ELF-1 (cell line): Measurements from ENCODE around the gene C12orf57.
A peak's percentile ranks its signal among the peaks of the same experiment; 100 is the strongest.
"Not testable (repeated sequence)": the region's sequence is repeated elsewhere in the genome, so short reads cannot be mapped to it uniquely, and the experiment has no call there.

Experiments
- DNase-seq: peaks from one replicate; pipeline ENCODE4 v3.0.0-alpha.2; 2016; ENCODE audit warnings: low read depth, low spot score

The C12orf57 gene, protein sequence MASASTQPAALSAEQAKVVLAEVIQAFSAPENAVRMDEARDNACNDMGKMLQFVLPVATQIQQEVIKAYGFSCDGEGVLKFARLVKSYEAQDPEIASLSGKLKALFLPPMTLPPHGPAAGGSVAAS

DNA sequence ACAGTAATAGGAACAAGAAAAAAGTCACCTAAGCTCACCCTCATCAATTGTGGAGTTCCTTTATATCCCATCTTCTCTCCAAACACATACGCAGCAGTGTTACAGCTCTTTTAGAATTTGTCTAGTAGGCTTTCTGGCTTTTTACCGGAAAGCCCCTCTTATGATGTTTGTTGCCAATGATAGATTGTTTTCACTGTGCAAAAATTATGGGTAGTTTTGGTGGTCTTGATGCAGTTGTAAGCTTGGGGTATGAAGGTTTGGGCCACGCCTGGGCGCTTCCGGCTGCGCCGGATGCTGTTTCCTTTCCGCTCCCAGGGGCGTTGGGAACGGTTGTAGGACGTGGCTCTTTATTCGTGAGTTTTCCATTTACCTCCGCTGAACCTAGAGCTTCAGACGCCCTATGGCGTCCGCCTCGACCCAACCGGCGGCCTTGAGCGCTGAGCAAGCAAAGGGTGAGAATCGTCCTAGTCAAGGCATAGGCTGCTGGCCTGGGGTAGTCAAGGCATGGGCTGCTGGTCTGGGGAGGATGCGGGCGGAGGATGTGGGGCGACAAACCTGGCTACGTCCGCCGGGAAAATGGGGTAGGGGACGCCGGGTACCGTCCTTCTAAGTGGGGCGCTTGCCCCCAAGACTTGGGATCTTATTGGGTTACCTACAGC is at the start of gene C12orf57, which contains the start of gene RNU7-1:
C12orf57 (plus strand) TSS at position 301 of the 659 bp plus-strand sequence; CDS start at position 401, 100 bp downstream.
RNU7-1 (plus strand) TSS at position 95 of the 659 bp plus-strand sequence.
- DNase-seq: peak; percentile 99

DNA sequence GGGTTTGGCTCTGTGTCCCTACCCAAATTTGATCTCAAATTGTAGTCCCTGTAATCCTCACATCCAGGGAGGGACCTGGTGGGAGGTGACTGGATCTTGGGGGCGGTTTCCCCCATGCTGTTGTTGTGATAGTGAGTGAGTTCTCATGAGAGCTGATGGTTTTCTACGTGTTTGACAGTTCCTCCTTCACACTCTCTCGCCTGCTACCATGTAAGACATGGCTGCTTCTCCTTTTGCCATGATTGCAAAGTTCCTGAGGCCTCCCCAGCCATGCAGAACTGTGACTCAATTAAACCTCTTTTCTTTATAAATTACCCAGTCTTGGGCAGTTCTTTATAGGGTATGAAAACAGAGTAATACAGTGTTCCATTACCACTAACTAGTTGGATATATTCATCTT is 49.5 kb upstream of the C12orf57 start:
- no peak for DNase-seq

DNA sequence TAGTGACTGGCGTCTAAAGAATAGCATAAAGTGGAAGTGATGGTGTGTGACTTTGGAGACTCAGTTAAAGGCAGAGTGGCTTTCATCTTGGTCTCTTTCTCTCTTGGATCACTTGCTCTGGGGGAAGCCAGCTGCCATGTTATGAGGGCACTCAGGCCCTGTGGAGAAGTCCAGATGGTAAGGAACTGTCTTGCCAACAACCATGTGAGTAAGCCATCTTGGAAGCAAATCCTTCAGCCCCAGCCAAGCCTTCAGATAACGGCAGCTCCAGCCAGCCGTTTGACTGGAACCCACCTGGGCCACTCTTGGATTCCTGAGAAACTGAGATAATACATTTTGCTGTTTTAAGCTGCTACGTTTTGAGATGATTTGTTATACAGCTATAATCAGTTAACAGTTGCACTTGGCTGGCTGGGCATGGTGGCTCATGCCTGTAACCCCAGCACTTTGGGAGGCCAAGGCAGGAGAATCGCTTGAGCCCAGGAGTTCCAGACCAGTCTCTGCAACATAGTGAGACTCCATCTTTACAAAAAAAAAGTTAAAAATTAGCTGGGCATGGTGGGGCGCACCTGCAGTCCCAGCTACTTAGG is 46.9 kb upstream of the C12orf57 start:
- no peak for DNase-seq

DNA sequence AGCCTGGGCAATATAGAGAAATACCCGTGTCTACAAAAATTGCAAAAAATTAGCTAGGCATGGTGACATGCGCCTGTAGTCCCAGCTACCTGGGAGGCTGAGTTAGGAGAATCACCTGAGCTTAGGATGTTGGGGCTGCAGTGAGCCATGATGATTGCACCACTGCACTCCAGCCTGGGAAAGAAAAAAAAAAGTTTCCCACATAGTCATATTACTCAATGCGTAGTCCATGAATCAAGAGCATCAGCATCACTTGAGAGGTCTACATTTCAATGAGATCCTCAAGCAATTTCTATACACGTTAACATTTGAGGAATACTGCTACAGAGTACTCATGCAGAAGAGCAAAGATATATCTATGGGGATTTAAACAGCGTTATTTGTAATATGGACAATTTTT is 44.4 kb upstream of the C12orf57 start:
- no peak for DNase-seq

DNA sequence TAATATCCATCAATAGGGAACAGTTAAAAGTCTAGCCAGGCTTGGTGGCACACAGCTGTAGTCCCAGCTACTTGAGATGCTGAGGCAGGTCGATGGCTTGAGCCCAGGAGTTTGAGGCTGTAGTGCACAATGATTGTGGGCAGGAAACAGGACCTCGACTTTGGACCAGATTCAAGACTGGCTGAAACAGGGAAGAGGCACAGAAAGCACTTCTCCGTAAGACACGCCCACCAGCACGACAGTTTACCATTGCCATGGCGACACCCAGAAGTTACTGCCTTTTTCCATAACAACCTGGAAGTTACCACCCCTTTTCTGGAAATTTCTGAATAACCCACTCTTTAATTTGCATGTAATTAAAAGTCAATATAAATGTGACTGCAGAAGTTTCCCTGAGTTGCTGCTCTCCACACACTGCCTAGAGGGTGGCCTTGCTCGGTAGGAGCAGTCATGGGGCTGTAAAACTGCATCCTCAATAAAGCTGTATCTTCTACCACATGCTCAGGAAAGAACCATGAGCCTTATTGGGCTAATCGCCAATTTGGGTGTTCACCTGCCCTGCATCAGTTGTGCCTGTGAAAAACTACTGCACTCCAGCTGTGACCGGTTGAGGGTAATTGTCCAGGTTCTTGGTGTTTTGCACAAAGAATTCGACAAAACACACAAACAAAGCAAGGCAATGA is 43.8 kb upstream of the C12orf57 start:
- DNase-seq: no peak

DNA sequence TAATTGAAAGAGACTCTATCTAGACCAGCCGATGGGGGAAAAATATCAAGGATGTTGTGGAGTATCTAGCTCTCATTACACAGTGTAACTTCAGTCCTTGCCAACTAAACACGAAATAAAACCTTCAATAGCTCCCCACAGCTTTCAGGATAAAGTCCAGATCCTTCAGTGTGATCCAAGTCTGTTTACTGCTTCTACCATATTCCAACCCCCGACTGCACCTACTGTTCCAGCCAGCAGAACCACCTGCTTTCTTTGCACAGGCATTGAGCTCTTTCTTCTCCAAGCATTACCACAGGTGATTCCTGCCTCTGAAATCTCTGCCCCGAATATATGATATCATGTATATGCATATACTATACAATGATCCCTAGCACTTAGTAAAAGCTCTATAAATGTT is 41.4 kb upstream of the C12orf57 start:
- DNase-seq: no peak

DNA sequence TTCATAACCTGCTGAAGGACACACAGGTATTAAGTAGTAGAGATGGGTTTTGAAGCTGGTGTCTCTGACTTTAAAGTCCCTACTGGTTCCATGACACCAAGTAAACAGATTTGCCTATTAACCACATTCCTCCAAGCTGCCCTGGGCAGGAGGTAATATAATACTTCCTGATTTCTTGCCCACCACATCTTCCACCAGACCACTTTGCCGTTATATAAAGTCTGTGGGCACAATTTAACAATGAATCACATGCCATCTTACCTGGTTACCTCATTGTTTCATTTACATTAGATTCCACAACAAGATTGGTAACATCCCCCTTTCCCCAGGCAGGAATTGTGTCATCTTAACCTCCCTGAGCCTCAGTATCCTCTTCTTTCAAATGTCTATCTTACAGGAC is 40.1 kb upstream of the C12orf57 start:
- DNase-seq: no peak

DNA sequence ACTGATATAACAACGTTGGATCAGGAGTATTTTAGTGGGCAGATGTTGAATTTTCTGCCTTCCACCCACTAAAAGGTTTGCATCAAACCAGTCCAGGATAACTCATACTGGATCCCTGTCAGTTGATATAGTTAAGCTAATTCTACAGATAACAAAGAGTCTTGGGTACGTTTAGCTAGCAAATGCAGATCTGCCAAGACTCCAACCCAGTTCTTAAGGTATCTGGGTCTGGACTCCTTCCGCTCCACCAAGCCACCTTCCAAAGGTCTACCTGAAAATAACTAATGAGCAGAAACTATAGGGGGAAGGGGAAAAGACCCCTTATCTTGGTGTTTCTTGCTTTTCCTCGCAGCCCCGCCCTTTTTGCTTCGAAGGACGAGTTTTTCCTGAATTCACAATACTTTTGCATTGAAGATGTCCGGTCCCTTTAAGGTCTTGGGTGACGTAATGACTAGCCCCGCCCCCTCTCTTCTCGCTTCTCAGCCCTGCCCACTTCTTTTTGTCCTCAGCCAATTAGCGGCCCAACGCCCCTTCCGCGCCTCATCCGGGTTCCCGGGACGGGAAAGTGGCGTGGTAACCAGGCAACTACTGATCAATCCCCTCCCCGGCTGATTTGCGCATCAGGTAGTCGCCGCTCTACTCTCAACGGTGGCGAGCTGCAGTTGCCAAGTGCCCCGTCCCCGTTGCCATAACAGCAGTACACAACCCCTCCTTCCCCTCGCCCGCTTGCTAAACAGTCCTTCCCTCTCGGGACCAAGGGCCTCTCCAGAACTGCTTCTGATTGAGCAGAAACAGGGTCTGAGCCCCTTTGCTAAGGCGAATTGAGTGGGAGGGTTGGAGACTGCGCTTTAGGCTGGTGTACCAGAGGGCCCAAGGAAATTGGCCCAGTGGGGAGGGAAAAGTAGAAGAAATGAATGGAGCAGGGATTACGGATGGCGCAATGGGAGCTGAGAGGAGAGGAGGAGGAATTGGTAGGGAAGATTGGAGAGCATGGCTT is 39.2 kb upstream of the C12orf57 start, which contains the start of gene LRRC23:
LRRC23 (plus strand) TSS at position 543 of the 997 bp plus-strand sequence. CDS start 812 bp downstream, outside the sequence.
- peak; percentile 100 for DNase-seq

DNA sequence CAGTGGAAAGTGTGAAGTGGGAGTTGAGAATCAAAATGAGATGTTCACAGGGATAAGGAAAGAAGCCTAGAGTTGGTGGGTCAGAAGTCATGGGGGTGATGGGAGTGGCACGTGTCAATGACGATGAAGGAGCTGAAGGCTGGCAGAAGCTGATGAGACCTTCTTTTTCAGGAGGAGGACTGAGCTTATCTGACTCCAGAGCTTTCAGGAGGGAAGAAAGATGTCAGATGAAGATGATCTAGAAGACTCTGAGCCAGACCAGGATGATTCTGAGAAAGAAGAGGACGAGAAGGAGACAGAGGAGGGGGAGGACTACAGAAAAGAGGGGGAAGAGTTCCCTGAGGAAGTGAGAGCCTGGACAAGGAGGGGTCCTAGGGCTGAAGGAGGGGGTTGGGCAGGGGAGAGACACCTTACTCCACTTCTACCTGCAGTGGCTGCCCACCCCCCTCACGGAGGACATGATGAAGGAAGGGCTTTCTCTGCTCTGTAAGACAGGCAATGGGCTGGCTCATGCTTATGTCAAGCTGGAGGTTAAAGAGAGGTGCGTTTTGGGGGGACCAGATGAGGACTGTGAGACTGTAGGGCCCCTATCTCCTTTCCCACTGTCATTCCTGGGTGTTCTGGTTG is 38.3 kb upstream of the C12orf57 start:
- no peak for DNase-seq

DNA sequence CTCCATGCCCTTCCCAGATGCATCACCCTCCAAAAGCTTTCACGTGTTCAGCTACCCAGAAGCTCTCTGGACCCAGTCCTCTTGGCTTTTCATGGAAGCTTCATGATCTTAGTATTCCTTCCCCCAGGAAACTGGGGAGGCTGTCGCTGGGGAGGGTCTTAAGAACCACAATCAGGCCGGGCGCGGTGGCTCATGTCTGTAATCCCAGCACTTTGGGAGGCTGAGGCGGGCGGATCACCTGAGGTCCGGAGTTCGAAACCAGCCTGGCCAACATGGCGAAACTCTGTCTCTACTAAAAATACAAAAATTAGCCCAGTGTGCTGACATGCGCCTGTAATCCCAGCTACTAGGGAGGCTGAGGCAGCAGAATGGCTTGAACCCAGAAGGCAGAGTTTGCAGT is 35.7 kb upstream of the C12orf57 start:
- not testable (repeated sequence) for DNase-seq

DNA sequence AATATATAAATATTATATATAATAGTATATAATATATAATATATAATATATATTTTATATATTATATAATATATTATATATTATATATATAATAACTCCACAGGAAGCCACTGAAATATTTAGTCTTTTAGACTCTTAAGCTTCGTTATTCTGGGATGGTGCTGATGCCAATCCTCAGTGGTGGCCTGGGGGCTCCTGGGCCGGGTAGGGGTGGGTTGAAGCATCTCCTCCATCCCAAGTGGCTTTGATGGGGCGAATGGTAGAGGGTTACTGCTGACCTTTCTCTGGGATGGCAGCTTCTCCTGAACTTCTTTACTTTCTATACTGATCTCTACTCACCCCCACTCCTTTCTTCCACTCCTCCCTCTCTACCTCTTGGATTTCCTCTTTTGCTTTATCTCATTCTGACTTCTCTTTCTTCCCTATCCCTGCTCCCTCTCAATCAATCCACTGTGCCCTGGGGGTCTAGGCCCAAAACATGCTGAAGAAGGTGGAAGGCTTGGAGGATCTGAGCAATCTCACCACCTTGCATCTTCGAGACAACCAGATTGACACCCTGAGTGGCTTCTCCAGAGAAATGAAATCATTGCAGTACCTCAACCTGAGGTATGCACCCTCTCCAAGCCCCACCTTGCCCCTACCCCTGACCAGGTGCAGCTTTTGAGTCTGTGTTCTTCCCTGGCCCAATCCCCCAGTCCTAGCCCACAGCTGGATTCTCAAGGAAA is 34.2 kb upstream of the C12orf57 start:
- DNase-seq: no peak

DNA sequence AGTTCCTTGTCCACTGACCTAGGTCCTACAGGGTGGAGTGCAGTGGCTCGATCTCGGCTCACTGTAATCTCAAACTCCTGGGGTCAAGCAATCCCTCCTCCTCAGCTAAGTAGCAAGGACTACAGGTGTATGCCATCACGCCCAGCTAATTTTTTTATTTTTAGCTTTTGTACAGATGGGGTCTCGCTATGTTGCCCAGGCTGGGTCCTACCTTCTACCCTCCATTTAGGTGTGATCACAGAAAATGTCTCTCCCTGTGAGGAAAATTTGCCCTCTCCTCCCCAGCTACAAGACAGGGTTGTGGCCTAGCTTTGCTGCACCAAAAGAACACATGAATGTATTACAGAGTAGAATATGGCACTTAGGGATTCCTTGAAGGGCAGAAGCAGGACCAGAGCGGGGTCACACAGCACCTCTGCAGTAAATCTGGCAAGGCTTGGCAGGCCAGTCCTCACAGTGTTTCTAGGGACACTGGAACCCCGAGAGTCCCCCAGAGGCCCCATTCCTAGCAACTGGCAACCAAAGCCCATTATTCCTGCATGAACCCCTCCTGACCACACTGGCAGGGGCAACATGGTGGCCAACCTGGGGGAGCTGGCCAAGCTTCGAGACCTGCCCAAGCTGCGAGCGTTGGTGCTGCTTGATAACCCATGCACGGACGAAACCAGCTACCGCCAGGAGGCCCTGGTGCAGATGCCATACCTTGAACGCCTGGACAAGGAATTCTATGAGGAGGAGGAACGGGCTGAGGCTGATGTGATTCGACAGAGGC is 31.5 kb upstream of the C12orf57 start:
- no peak for DNase-seq

DNA sequence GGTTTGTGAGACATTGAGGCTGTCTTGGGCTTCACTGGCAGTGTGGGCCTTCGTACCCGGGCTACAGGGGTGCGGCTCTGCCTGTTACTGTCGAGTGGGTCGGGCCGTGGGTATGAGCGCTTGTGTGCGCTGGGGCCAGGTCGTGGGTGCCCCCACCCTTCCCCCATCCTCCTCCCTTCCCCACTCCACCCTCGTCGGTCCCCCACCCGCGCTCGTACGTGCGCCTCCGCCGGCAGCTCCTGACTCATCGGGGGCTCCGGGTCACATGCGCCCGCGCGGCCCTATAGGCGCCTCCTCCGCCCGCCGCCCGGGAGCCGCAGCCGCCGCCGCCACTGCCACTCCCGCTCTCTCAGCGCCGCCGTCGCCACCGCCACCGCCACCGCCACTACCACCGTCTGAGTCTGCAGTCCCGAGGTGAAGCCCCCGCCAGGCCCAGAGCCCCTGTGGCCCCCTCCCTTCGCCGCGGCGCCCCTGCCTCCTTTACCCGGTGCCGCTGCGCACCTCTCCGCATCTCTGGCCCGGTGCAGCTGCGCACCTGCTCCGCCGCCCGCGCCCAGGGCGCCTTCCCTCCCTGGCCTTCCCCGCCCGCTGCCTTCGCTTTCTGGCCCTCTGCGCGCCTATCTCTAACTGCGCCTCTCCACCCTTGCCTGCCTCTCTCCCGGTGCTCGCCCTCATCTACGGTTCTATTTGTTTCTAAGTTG is 29.4 kb upstream of the C12orf57 start, which contains the start of gene ENO2:
ENO2 (plus strand) TSS at position 335 of the 701 bp plus-strand sequence. CDS start 1,253 bp downstream, outside the sequence.
- DNase-seq: no peak

DNA sequence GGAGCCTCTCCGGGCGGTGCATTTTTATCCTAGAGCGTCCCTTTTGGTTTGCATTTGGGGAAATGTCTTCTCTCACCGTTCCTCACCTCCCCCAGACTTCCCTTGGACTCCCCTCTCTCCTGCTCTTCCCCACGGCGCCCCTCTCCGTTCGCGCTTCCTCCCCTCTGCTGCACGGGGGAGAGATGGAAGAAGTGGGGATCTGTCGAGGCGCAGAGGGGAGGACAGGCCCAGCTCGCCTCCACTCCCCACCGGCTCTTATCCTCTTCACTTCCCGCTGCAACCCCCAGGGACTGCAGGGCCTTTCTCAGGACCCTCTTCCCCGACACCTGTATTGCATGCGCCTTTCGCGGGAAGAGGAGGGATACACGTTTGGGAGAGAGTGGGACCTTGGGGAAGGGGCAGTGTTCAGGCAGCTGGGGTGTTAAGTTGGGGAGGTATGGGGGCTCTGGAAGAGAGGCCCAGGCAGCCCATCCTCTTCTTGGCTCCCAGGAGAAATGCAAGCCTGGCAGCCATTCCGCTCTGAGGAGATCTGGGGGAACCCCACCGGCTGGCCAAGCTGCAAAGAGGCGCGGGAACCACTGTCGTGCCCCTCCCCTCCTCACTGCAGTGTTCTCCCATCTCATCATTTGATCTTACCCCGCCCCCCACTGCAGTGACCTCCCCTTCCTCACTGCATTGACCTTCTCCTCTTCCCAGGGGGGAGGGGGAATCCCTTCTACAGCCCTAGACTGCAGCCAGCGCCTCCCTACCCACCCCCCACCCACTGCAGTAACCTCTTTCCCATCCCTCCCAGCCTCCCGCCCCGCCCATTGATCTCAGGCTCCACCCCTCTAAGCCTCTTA is 28.7 kb upstream of the C12orf57 start:
- DNase-seq: peak; percentile 79

DNA sequence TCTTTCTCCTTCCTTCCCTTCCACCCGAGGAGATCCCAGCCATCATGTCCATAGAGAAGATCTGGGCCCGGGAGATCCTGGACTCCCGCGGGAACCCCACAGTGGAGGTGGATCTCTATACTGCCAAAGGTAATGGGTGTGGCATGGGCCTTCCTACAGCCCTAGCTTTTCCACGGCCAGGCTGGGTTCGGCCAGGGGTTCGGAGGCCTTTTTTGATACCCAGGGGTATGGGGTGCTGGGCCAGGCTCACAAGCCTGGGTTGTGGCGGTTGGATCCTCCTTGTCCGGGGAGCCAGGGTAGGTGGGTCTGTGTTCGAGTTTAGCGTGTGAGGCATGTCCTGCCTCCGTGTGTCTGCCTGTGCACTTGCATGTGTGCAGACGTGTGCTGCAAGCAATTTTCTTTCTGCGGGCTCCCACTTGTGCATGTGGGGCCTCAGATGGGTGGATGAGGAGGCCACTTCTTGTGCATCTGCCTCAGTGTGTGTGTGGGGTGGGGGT is 28.0 kb upstream of the C12orf57 start:
- no peak for DNase-seq

DNA sequence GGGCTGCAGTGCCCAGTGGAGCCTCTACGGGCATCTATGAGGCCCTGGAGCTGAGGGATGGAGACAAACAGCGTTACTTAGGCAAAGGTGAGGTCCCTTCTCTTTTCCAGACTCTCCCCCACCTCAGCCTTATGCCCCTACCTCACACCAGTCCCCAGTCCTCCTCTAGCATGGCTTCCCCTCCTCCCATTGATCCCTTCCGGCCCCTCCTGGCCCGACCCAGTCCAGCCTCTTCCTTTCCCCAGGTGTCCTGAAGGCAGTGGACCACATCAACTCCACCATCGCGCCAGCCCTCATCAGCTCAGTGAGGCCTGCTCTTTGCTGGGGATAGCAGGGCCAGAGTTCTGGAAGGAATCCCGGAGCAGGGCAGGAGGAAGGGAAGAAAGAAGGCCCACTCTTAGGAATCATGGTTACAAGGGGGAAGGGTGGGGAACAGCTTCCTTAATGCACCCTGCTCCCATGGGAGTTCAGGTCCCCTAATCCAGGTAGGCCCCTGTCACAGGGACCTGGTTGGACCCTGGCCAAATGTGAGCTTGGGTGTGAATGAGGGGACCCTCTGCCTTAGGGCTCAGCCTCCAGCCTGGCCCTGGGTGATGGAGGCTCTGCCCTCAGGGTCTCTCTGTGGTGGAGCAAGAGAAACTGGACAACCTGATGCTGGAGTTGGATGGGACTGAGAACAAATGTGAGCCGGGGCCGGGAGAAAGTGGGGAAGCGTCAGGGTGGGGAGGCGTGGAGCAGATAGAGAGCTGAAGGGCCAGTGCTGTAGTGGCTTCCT is 27.2 kb upstream of the C12orf57 start:
- no peak for DNase-seq
